ENCODE measurements around the gene DNAJB6. TPM values are rescaled to one million over a fixed set of nuclear protein-coding genes. Genes with fewer than 3 reads are reported as not detected.

The DNAJB6 gene
- total RNA-seq, 2 donors from 2014 or later = 103 to 116 TPM

GRCh38 chr7:157397731-157398691, 61.2 kb downstream of the DNAJB6 start:
- Mint-ChIP-seq H3K4me1 (ENCODE audit: low read depth) (peaks cover 10% of the 10 kb centered on the region), H3K27me3 (ENCODE audit: low read depth) (no peaks in the 10 kb centered on the region), H3K27ac (no peak overlapping the region), H3K36me3 (ENCODE audit: insufficient read depth in 2 of 2) (peaks cover 0 to 3% of the 10 kb centered on the region in 2 donors), H3K4me3 (no peak overlapping the region), H3K9me3 (no peaks in the 10 kb centered on the region)
- no peak for DNase-seq
- ATAC-seq (replicated peaks in 1 of 2) = peak; percentile 31

- Mint-ChIP-seq H3K4me3 (no peak overlapping the region), H3K27me3 (ENCODE audit: low read depth) (no peaks in the 10 kb centered on the region), H3K36me3 (ENCODE audit: insufficient read depth in 2 of 2) (peaks cover 0 to 3% of the 10 kb centered on the region in 2 donors), H3K27ac (no peak overlapping the region), H3K4me1 (ENCODE audit: low read depth) (peaks cover 16% of the 10 kb centered on the region), H3K9me3 (no peaks in the 10 kb centered on the region)
- ATAC-seq (replicated peaks in 1 of 2) (no peak), DNase-seq (no peak)
Measured at GRCh38 chr7:157399086-157399687, 62.4 kb downstream of the DNAJB6 start.

- DNase-seq (no peak), ATAC-seq (replicated peaks in 1 of 2) (no peak)
- H3K9me3 Mint-ChIP-seq = no peaks in the 10 kb centered on the region
- no peaks in the 10 kb centered on the region for H3K27me3 Mint-ChIP-seq (ENCODE audit: low read depth)
- H3K4me1 Mint-ChIP-seq (ENCODE audit: low read depth) = peaks cover 27% of the 10 kb centered on the region
- peaks cover 0 to 3% of the 10 kb centered on the region in 2 donors for H3K36me3 Mint-ChIP-seq (ENCODE audit: insufficient read depth in 2 of 2)
- no peak overlapping the region for H3K4me3 Mint-ChIP-seq
- no peak overlapping the region for H3K27ac Mint-ChIP-seq
Measured at GRCh38 chr7:157400171-157400860, 63.5 kb downstream of the DNAJB6 start.

GRCh38 chr7:157401567-157402387, 65.0 kb downstream of the DNAJB6 start:
- H3K4me3 Mint-ChIP-seq = no peak overlapping the region
- peaks cover 0 to 3% of the 10 kb centered on the region in 2 donors for H3K36me3 Mint-ChIP-seq (ENCODE audit: insufficient read depth in 2 of 2)
- no peaks in the 10 kb centered on the region for H3K9me3 Mint-ChIP-seq
- H3K27me3 Mint-ChIP-seq (ENCODE audit: low read depth) = no peaks in the 10 kb centered on the region
- no peak overlapping the region for H3K27ac Mint-ChIP-seq
- ATAC-seq (replicated peaks in 1 of 2) (no peak), DNase-seq (no peak)
- peaks cover 28% of the 10 kb centered on the region for H3K4me1 Mint-ChIP-seq (ENCODE audit: low read depth)

- ATAC-seq (replicated peaks in 1 of 2) = no peak
- no peak for DNase-seq
- H3K27me3 Mint-ChIP-seq (ENCODE audit: low read depth) = no peaks in the 10 kb centered on the region
- no peak overlapping the region for H3K4me3 Mint-ChIP-seq
- peaks cover 26% of the 10 kb centered on the region for H3K4me1 Mint-ChIP-seq (ENCODE audit: low read depth)
- H3K27ac Mint-ChIP-seq = no peak overlapping the region
- peaks cover 0 to 3% of the 10 kb centered on the region in 2 donors for H3K36me3 Mint-ChIP-seq (ENCODE audit: insufficient read depth in 2 of 2)
- no peaks in the 10 kb centered on the region for H3K9me3 Mint-ChIP-seq
Measured at GRCh38 chr7:157402388-157402703, 65.5 kb downstream of the DNAJB6 start.

- Mint-ChIP-seq H3K4me3 (no peak overlapping the region), H3K27ac (peak overlapping the region; percentile 41), H3K36me3 (ENCODE audit: insufficient read depth in 2 of 2) (peaks cover 0 to 2% of the 10 kb centered on the region in 2 donors), H3K27me3 (ENCODE audit: low read depth) (no peaks in the 10 kb centered on the region), H3K9me3 (no peaks in the 10 kb centered on the region), H3K4me1 (ENCODE audit: low read depth) (peaks cover 22% of the 10 kb centered on the region)
- ATAC-seq (replicated peaks in 1 of 2) = no peak
- no peak for DNase-seq
Measured at GRCh38 chr7:157402911-157403534, 66.2 kb downstream of the DNAJB6 start.

- Mint-ChIP-seq H3K27me3 (ENCODE audit: low read depth) (no peaks in the 10 kb centered on the region), H3K9me3 (no peaks in the 10 kb centered on the region), H3K36me3 (ENCODE audit: insufficient read depth in 2 of 2) (no peaks in the 10 kb centered on the region), H3K4me3 (no peak overlapping the region), H3K4me1 (ENCODE audit: low read depth) (peaks cover 22% of the 10 kb centered on the region), H3K27ac (no peak overlapping the region)
- no peak for DNase-seq
- ATAC-seq (replicated peaks in 1 of 2) = no peak
Measured at GRCh38 chr7:157403646-157404401, 67.0 kb downstream of the DNAJB6 start.

- H3K36me3 Mint-ChIP-seq (ENCODE audit: insufficient read depth in 2 of 2) = no peaks in the 10 kb centered on the region
- no peaks in the 10 kb centered on the region for H3K27me3 Mint-ChIP-seq (ENCODE audit: low read depth)
- H3K9me3 Mint-ChIP-seq = no peaks in the 10 kb centered on the region
- no peak overlapping the region for H3K4me3 Mint-ChIP-seq
- DNase-seq = peak; percentile 48 to 55
- H3K4me1 Mint-ChIP-seq (ENCODE audit: low read depth) = peaks cover 22% of the 10 kb centered on the region
- peak overlapping the region; percentile 78 for H3K27ac Mint-ChIP-seq
- ATAC-seq (replicated peaks in 1 of 2) = peak; percentile 55 to 71
Measured at GRCh38 chr7:157404845-157405481, 68.2 kb downstream of the DNAJB6 start.

GRCh38 chr7:157405501-157405900, 68.7 kb downstream of the DNAJB6 start:
- no peak overlapping the region for H3K27ac Mint-ChIP-seq
- H3K27me3 Mint-ChIP-seq (ENCODE audit: low read depth) = no peaks in the 10 kb centered on the region
- peaks cover 22% of the 10 kb centered on the region for H3K4me1 Mint-ChIP-seq (ENCODE audit: low read depth)
- DNase-seq = no peak
- H3K36me3 Mint-ChIP-seq (ENCODE audit: insufficient read depth in 2 of 2) = no peaks in the 10 kb centered on the region
- no peaks in the 10 kb centered on the region for H3K9me3 Mint-ChIP-seq
- H3K4me3 Mint-ChIP-seq = no peak overlapping the region
- no peak for ATAC-seq (replicated peaks in 1 of 2)

- Mint-ChIP-seq H3K27me3 (ENCODE audit: low read depth) (no peaks in the 10 kb centered on the region), H3K9me3 (no peaks in the 10 kb centered on the region), H3K36me3 (ENCODE audit: insufficient read depth in 2 of 2) (no peaks in the 10 kb centered on the region), H3K4me1 (ENCODE audit: low read depth) (peaks cover 22% of the 10 kb centered on the region), H3K27ac (no peak overlapping the region), H3K4me3 (no peak overlapping the region)
- no peak for DNase-seq
- no peak for ATAC-seq (replicated peaks in 1 of 2)
Measured at GRCh38 chr7:157405914-157406810, 69.4 kb downstream of the DNAJB6 start.

- Mint-ChIP-seq H3K27ac (no peak overlapping the region), H3K4me1 (ENCODE audit: low read depth) (peaks cover 29% of the 10 kb centered on the region), H3K27me3 (ENCODE audit: low read depth) (no peaks in the 10 kb centered on the region), H3K4me3 (no peak overlapping the region), H3K9me3 (no peaks in the 10 kb centered on the region), H3K36me3 (ENCODE audit: insufficient read depth in 2 of 2) (no peaks in the 10 kb centered on the region)
- no peak for ATAC-seq (replicated peaks in 1 of 2)
- no peak for DNase-seq
Measured at GRCh38 chr7:157406971-157407370, 70.2 kb downstream of the DNAJB6 start.

Measured in activated T-cell treated with anti-CD3 and anti-CD28 coated beads, Interleukin-2, amount 50 U/mL, for 72 hours (primary cell).